ENCODE results near the gene VIP. TPM values are rescaled to one million over a fixed set of nuclear protein-coding genes. Genes with fewer than 3 reads are reported as not detected.

VIP gene
- total and polyA plus RNA-seq, 2 of the 8 experiments (the other 6 are each of a cell fraction or from before 2014, with no cell fraction given), result not detected

- TF ChIP-seq BRCA1 (IDR thresholded peaks at IDR 0.05; ENCODE audit: low read depth, low read length) (no peak), SP1 (IDR thresholded peaks at IDR 0.05; ENCODE audit: low read depth, low read length) (no peak), TAF1 (IDR thresholded peaks at IDR 0.05; ENCODE audit: low read depth, low read length) (no peak), HDAC6 (IDR thresholded peaks at IDR 0.05; ENCODE audit: low read depth, low read length) (no peak), SRF (IDR thresholded peaks at IDR 0.05; ENCODE audit: low read depth, low read length) (no peak), CHD7 (IDR thresholded peaks at IDR 0.05; ENCODE audit: insufficient replicate concordance, low read length) (no peak), FOSL1 (IDR thresholded peaks at IDR 0.05; ENCODE audit: insufficient read depth, low read depth, low read length) (no peak)
Observed at GRCh38 chr6:152769993-152770392, 19.4 kb downstream of the VIP start (continued).
